Measurements from ENCODE around the gene EMC7. TPM values are rescaled to one million over a fixed set of nuclear protein-coding genes. Genes with fewer than 3 reads are reported as not detected.
"Not testable (repeated sequence)": the region's sequence is repeated elsewhere in the genome, so short reads cannot be mapped to it uniquely, and the experiment has no call there.

EMC7 gene
- total and polyA plus RNA-seq, 9 of the 15 experiments (the other 6 are each of a cell fraction or from before 2014, with no cell fraction given): 25.8 to 92.8 (median 49.7) TPM

DNA sequence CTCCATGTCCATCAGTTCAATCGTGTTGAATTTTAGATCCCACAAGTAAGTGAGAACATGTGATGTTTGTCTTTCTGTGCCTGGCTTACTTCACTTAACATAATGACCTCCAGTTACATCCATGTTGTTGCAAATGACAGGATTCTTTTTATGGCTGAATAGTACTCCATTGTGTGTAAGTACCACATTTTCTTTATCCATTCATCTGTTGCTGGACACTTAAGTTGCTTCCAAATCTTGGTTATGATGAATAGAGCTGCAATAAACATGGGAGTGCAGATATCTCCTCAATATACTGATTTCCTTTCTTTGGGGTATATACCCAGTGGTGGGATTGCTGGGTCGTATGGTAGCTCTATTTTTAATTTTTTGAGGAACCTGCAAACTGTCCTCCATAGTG, 18.8 kb upstream of the EMC7 start:
- WGBS (ENCODE audit: insufficient coverage, low coverage, missing lambda C conversion rate): 11% methylated on average over 2 of the region's 2 CpGs
- ATAC-seq; H2AFZ ChIP-seq (ENCODE audit: low read depth, low read length); H4K20me1 ChIP-seq (replicated peaks; ENCODE audit: control insufficient read depth, insufficient read depth, low read length); H3K4me2 ChIP-seq (ENCODE audit: insufficient read depth, low read length); CTCF ChIA-PET (ENCODE audit: low intra/inter-chr PET ratio); H3K9me1 ChIP-seq (ENCODE audit: control insufficient read depth, insufficient read depth, low read length); H3K27ac ChIP-seq (ENCODE audit: extremely low read depth, low read depth, low read length); intact Hi-C loops (cut with micrococcal nuclease); H3K4me1 ChIP-seq (replicated peaks in 1 of 2; ENCODE audit: control insufficient read depth in 2 of 2, insufficient read depth in 2 of 2, low read length in 2 of 2); H3K79me2 ChIP-seq (ENCODE audit: control insufficient read depth, insufficient read depth, low read length); DNase-seq (ENCODE audit: extremely low read depth in 1 of 4, low spot score in 3 of 4); H3K9ac ChIP-seq (ENCODE audit: insufficient read depth in 1 of 2, low read depth in 2 of 2, low read length in 2 of 2); FAIRE-seq; H3K36me3 ChIP-seq (ENCODE audit: control insufficient read depth, insufficient read depth, low read length); BruUV-seq (replicated peaks); in situ Hi-C loops (cut with MboI); H3K27me3 ChIP-seq (ENCODE audit: control insufficient read depth in 2 of 2, insufficient read depth in 2 of 2, low read length in 2 of 2); H3K9me3 ChIP-seq (replicated peaks; ENCODE audit: control insufficient read depth, insufficient read depth, low read depth, low read length); H3K4me3 ChIP-seq: not testable (repeated sequence)
- POLR2A ChIA-PET: interaction anchor here (1.1 kb wide), 1 partner anchor 10 kb away, joined by 5 read pairs; no protein-coding TSS in a partner anchor

DNA sequence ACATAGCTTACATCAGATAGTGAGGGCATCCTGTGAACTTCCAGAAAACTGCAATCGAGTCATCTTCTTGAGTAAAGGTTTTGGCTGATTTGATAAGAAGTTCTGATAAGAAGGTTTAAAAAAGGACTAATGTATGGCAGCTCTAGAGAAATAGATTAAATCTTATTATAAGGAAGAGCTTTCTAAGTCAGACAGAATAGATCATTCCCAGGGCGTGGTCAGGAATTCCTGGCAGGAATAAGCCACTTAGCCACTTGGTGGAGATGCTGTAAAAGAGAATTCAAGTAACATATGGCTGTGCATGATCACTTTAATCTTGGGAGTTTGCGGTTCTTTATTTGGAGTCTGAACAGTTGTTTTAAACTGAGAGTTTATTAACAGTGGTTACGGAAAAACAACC, 17.6 kb upstream of the EMC7 start:
- intact Hi-C loops (cut with micrococcal nuclease): no loop called here
- TF ChIP-seq LARP7 (IDR thresholded peaks at IDR 0.05) (no peak), HNRNPL (IDR thresholded peaks at IDR 0.05; ENCODE audit: low read depth, low read length) (no peak), HDAC2 (IDR thresholded peaks at IDR 0.05) (no peak), TFE3 (CRISPR knock-in tag; IDR thresholded peaks at IDR 0.05) (no peak), XRCC3 (IDR thresholded peaks at IDR 0.05) (no peak), TBP (optimal IDR thresholded peaks at IDR 0.05; ENCODE audit: low read depth, low read length) (no peak), PHF21A (IDR thresholded peaks at IDR 0.05; ENCODE audit: borderline replicate concordance, low read depth) (no peak), MCM2 (IDR thresholded peaks at IDR 0.05; ENCODE audit: low read depth) (no peak), ZNF79 (CRISPR knock-in tag; IDR thresholded peaks at IDR 0.05; ENCODE audit: low read depth) (no peak), DNMT1 (IDR thresholded peaks at IDR 0.05) (no peak), SRF (CRISPR knock-in tag; IDR thresholded peaks at IDR 0.05) (no peak)

More for the DNA sequence above, 17.6 kb upstream of the EMC7 start:
- no peak overlapping the region for H2AFZ ChIP-seq (ENCODE audit: low read depth, low read length)
- no peak overlapping the region for H3K4me2 ChIP-seq (ENCODE audit: insufficient read depth, low read length)
- no peaks in the 10 kb centered on the region for H3K4me1 ChIP-seq (replicated peaks in 1 of 2; ENCODE audit: control insufficient read depth in 2 of 2, insufficient read depth in 2 of 2, low read length in 2 of 2)
- no peak overlapping the region for H3K4me3 ChIP-seq
- H3K27me3 ChIP-seq (ENCODE audit: control insufficient read depth in 2 of 2, insufficient read depth in 2 of 2, low read length in 2 of 2): no peaks in the 10 kb centered on the region
- H3K27ac ChIP-seq (ENCODE audit: extremely low read depth, low read depth, low read length): no peak overlapping the region
- no peaks in the 10 kb centered on the region for H3K79me2 ChIP-seq (ENCODE audit: control insufficient read depth, insufficient read depth, low read length)
- 52% methylated on average over 4 of the region's 4 CpGs for WGBS (ENCODE audit: insufficient coverage, low coverage, missing lambda C conversion rate)
- no peak for ATAC-seq
- in situ Hi-C loops (cut with MboI): no loop called here
- no peaks in the 10 kb centered on the region for H3K9me1 ChIP-seq (ENCODE audit: control insufficient read depth, insufficient read depth, low read length)
- no peaks in the 10 kb centered on the region for H3K9me3 ChIP-seq (replicated peaks; ENCODE audit: control insufficient read depth, insufficient read depth, low read depth, low read length)
- H4K20me1 ChIP-seq (replicated peaks; ENCODE audit: control insufficient read depth, insufficient read depth, low read length): no peaks in the 10 kb centered on the region
- no peak overlapping the region for H3K9ac ChIP-seq (ENCODE audit: insufficient read depth in 1 of 2, low read depth in 2 of 2, low read length in 2 of 2)
- ChIA-PET CTCF (ENCODE audit: low intra/inter-chr PET ratio) (no interaction called here), POLR2A (interaction anchor here (0.7 to 1.5 kb wide), 2 partner anchors 10 to 18 kb away, joined by 4 to 7 read pairs; partner anchors contain the start of genes EMC7 and PGBD4)
- BruUV-seq (replicated peaks): no TSS peak
- no peak for DNase-seq (ENCODE audit: extremely low read depth in 1 of 4, low spot score in 3 of 4)
- no peak for FAIRE-seq
- H3K36me3 ChIP-seq (ENCODE audit: control insufficient read depth, insufficient read depth, low read length): no peaks in the 10 kb centered on the region

All from K562 (cell line).